ENCODE data around the gene UBTD1.
A peak's percentile ranks its signal among the peaks of the same experiment; 100 is the strongest.

The UBTD1 gene

DNA sequence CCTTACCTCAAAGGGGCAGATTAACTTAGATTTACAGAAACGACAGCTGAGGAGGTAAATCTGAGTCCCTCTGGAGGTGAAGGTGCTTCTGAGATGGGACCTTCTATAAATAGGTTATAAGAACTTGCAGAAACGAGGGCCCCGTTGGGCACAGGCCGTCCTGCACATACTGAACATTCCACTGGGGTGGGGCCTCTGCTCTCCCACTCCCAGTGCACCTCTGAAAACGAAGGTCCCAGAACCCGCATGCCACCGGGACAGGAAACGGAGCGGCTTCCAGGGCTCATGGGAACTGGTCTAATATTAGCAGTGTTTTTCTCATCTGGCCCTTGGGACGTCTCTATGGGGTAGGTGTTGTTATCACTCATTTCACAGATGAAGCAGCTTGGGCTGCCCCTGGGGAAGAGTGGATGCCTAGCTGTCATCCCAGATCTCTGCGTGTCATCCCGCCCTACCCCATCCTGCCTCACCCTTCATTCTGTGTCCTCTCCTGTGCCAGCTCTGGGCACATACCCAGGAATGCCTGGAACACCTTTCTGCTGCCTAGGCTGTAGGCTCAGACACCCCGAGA lies 110.4 kb downstream of the UBTD1 start:
- Histone ChIP-seq H3K23ac (ENCODE audit: low read length) (no peak overlapping the region), H3K36me3 (ENCODE audit: control insufficient read depth in 1 of 2, insufficient read depth in 2 of 2, low read length in 2 of 2) (no peaks in the 10 kb centered on the region), H3K4me3 (ENCODE audit: low read depth, low read length) (no peak overlapping the region), H2BK120ac (ENCODE audit: insufficient read depth, low read length, poor library complexity) (no peak overlapping the region), H3K4me2 (ENCODE audit: low read length) (no peak overlapping the region), H3K9me3 (ENCODE audit: insufficient read depth, low read depth, low read length) (no peaks in the 10 kb centered on the region), H4K8ac (ENCODE audit: low read depth, low read length) (no peak overlapping the region), H2BK5ac (ENCODE audit: low read depth, low read length, poor library complexity) (no peak overlapping the region), H3K27ac (ENCODE audit: low read depth, low read length) (no peak overlapping the region), H4K12ac (ENCODE audit: low read depth, low read length) (no peak overlapping the region), H4K91ac (ENCODE audit: low read depth, low read length) (no peak overlapping the region), H3K79me1 (ENCODE audit: low read length) (no peaks in the 10 kb centered on the region), H3K9ac (ENCODE audit: low read length) (no peak overlapping the region), H2BK12ac (ENCODE audit: low read length) (no peak overlapping the region), H3K4ac (ENCODE audit: low read depth, low read length) (no peak overlapping the region), H2AFZ (ENCODE audit: insufficient read depth, low read length, poor library complexity) (no peak overlapping the region), H3K4me1 (ENCODE audit: control insufficient read depth in 1 of 2, insufficient read depth in 2 of 2, low read length in 2 of 2) (no peaks in the 10 kb centered on the region), H2AK5ac (ENCODE audit: low read length) (no peak overlapping the region), H3K14ac (ENCODE audit: low read length) (no peak overlapping the region), H3K27me3 (ENCODE audit: insufficient read depth, low read length) (no peaks in the 10 kb centered on the region), H3K79me2 (ENCODE audit: control insufficient read depth, insufficient read depth, low read length, poor library complexity) (no peaks in the 10 kb centered on the region), H3K18ac (ENCODE audit: low read length) (no peak overlapping the region)
- no CpG with 5 or more reads among the region's 13 CpGs for WGBS (ENCODE audit: extremely low coverage, insufficient coverage, insufficient read length)
- no peak for DNase-seq

DNA sequence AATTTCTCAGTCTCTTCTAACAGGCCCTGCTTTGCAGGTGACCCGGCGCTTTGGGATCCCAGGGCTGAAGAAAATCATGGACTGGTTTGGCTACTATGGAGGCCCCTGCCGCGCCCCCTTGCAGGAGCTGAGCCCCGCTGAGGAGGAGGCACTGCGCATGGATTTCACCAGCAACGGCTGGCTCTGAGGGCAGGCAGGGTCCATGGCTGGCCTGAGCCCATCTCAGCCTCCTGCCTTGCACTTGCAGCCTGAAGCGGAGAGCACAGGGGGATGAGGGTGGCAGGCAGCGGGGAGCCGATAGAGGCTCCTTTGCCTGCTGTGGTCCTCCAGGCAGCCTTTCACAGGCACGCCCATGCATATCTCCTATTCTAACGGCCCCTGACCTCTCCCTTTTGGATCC lies 112.7 kb downstream of the UBTD1 start:
- Histone ChIP-seq H3K23ac (ENCODE audit: low read length) (no peak overlapping the region), H4K91ac (ENCODE audit: low read depth, low read length) (no peak overlapping the region), H3K4me3 (ENCODE audit: low read depth, low read length) (no peak overlapping the region), H3K79me2 (ENCODE audit: control insufficient read depth, insufficient read depth, low read length, poor library complexity) (no peaks in the 10 kb centered on the region), H2BK12ac (ENCODE audit: low read length) (no peak overlapping the region), H3K9ac (ENCODE audit: low read length) (no peak overlapping the region), H3K27ac (ENCODE audit: low read depth, low read length) (no peak overlapping the region), H4K8ac (ENCODE audit: low read depth, low read length) (no peak overlapping the region), H2AK5ac (ENCODE audit: low read length) (no peak overlapping the region), H3K18ac (ENCODE audit: low read length) (no peak overlapping the region), H3K79me1 (ENCODE audit: low read length) (no peaks in the 10 kb centered on the region), H2BK120ac (ENCODE audit: insufficient read depth, low read length, poor library complexity) (no peak overlapping the region), H3K36me3 (ENCODE audit: control insufficient read depth in 1 of 2, insufficient read depth in 2 of 2, low read length in 2 of 2) (no peaks in the 10 kb centered on the region), H3K4me1 (ENCODE audit: control insufficient read depth in 1 of 2, insufficient read depth in 2 of 2, low read length in 2 of 2) (no peaks in the 10 kb centered on the region), H4K12ac (ENCODE audit: low read depth, low read length) (no peak overlapping the region), H3K27me3 (ENCODE audit: insufficient read depth, low read length) (no peaks in the 10 kb centered on the region), H3K14ac (ENCODE audit: low read length) (no peak overlapping the region), H2BK5ac (ENCODE audit: low read depth, low read length, poor library complexity) (no peak overlapping the region), H2AFZ (ENCODE audit: insufficient read depth, low read length, poor library complexity) (no peak overlapping the region), H3K4ac (ENCODE audit: low read depth, low read length) (no peak overlapping the region), H3K9me3 (ENCODE audit: insufficient read depth, low read depth, low read length) (no peaks in the 10 kb centered on the region), H3K4me2 (ENCODE audit: low read length) (no peak overlapping the region)
- DNase-seq = no peak
- WGBS (ENCODE audit: extremely low coverage, insufficient coverage, insufficient read length) = no CpG with 5 or more reads among the region's 12 CpGs

DNA sequence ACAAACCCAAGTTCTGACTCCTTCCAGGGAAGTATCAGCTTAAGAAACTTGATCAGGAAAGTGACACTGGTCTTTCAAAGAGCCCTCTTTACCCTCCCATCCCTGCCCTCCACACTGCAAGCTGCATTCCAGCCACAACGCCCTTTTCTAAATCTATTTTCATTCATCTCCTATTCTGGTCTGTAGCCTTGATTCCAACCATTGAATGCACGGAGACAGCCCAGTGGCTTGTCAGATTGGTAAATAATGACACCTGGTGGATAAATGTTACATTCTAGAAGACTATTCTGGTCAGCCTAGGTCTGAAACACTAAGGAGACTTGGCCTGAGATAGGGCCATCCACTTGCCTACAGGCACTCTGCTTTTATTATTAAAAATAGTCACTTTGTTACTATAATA lies 113.7 kb downstream of the UBTD1 start:
- no peak overlapping the region for H3K9ac ChIP-seq (ENCODE audit: low read length)
- no peak overlapping the region for H2BK5ac ChIP-seq (ENCODE audit: low read depth, low read length, poor library complexity)
- no peaks in the 10 kb centered on the region for H3K79me1 ChIP-seq (ENCODE audit: low read length)
- no peaks in the 10 kb centered on the region for H3K27me3 ChIP-seq (ENCODE audit: insufficient read depth, low read length)
- H3K36me3 ChIP-seq (ENCODE audit: control insufficient read depth in 1 of 2, insufficient read depth in 2 of 2, low read length in 2 of 2) = no peaks in the 10 kb centered on the region
- H2BK12ac ChIP-seq (ENCODE audit: low read length) = no peak overlapping the region
- no peak overlapping the region for H3K23ac ChIP-seq (ENCODE audit: low read length)
- no CpG with 5 or more reads among the region's 2 CpGs for WGBS (ENCODE audit: extremely low coverage, insufficient coverage, insufficient read length)
- H4K91ac ChIP-seq (ENCODE audit: low read depth, low read length) = no peak overlapping the region
- no peak overlapping the region for H4K8ac ChIP-seq (ENCODE audit: low read depth, low read length)
- H2BK120ac ChIP-seq (ENCODE audit: insufficient read depth, low read length, poor library complexity) = no peak overlapping the region
- H3K27ac ChIP-seq (ENCODE audit: low read depth, low read length) = no peak overlapping the region
- H3K18ac ChIP-seq (ENCODE audit: low read length) = no peak overlapping the region
- no peak overlapping the region for H3K4me3 ChIP-seq (ENCODE audit: low read depth, low read length)
- H2AK5ac ChIP-seq (ENCODE audit: low read length) = no peak overlapping the region
- no peak overlapping the region for H3K14ac ChIP-seq (ENCODE audit: low read length)
- peak; percentile 30 to 82 for DNase-seq
- no peaks in the 10 kb centered on the region for H3K79me2 ChIP-seq (ENCODE audit: control insufficient read depth, insufficient read depth, low read length, poor library complexity)
- no peak overlapping the region for H3K4me2 ChIP-seq (ENCODE audit: low read length)
- no peak overlapping the region for H4K12ac ChIP-seq (ENCODE audit: low read depth, low read length)
- H3K4me1 ChIP-seq (ENCODE audit: control insufficient read depth in 1 of 2, insufficient read depth in 2 of 2, low read length in 2 of 2) = no peaks in the 10 kb centered on the region
- H3K9me3 ChIP-seq (ENCODE audit: insufficient read depth, low read depth, low read length) = no peaks in the 10 kb centered on the region
- no peak overlapping the region for H3K4ac ChIP-seq (ENCODE audit: low read depth, low read length)
- no peak overlapping the region for H2AFZ ChIP-seq (ENCODE audit: insufficient read depth, low read length, poor library complexity)

DNA sequence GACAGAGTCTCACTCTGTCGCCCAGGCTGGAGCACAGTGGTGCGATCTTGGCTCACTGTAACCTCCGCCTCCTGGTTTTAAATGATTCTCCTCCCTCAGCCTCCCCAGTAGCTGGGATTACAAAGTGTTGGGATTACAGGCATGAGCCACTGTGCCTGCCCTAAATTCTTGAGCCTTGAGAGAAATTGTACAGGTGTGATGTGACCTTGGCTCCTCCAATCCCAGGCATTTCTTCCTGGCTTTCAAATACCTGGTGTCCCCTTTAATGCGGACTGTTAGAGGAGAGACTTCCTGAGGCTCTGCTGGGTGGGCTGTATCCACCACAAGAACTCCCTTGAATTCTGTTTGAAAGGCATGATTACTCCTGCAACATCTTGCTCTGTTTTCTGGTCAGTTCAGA lies 119.6 kb downstream of the UBTD1 start:
- H2BK5ac ChIP-seq (ENCODE audit: low read depth, low read length, poor library complexity) = no peak overlapping the region
- H4K12ac ChIP-seq (ENCODE audit: low read depth, low read length) = no peak overlapping the region
- H3K18ac ChIP-seq (ENCODE audit: low read length) = no peak overlapping the region
- H3K4me3 ChIP-seq (ENCODE audit: low read depth, low read length) = no peak overlapping the region
- no CpG with 5 or more reads among the region's 4 CpGs for WGBS (ENCODE audit: extremely low coverage, insufficient coverage, insufficient read length)
- no peak overlapping the region for H3K4ac ChIP-seq (ENCODE audit: low read depth, low read length)
- no peak overlapping the region for H2BK12ac ChIP-seq (ENCODE audit: low read length)
- H3K27ac ChIP-seq (ENCODE audit: low read depth, low read length) = no peak overlapping the region
- H3K27me3 ChIP-seq (ENCODE audit: insufficient read depth, low read length) = no peaks in the 10 kb centered on the region
- H2AK5ac ChIP-seq (ENCODE audit: low read length) = no peak overlapping the region
- no peak overlapping the region for H2BK120ac ChIP-seq (ENCODE audit: insufficient read depth, low read length, poor library complexity)
- no peak overlapping the region for H3K14ac ChIP-seq (ENCODE audit: low read length)
- H3K79me2 ChIP-seq (ENCODE audit: control insufficient read depth, insufficient read depth, low read length, poor library complexity) = no peaks in the 10 kb centered on the region
- no peaks in the 10 kb centered on the region for H3K9me3 ChIP-seq (ENCODE audit: insufficient read depth, low read depth, low read length)
- no peak overlapping the region for H3K4me2 ChIP-seq (ENCODE audit: low read length)
- no peak overlapping the region for H4K8ac ChIP-seq (ENCODE audit: low read depth, low read length)
- no peak overlapping the region for H3K9ac ChIP-seq (ENCODE audit: low read length)
- no peak overlapping the region for H4K91ac ChIP-seq (ENCODE audit: low read depth, low read length)
- DNase-seq = no peak
- no peaks in the 10 kb centered on the region for H3K36me3 ChIP-seq (ENCODE audit: control insufficient read depth in 1 of 2, insufficient read depth in 2 of 2, low read length in 2 of 2)
- no peak overlapping the region for H2AFZ ChIP-seq (ENCODE audit: insufficient read depth, low read length, poor library complexity)
- no peaks in the 10 kb centered on the region for H3K4me1 ChIP-seq (ENCODE audit: control insufficient read depth in 1 of 2, insufficient read depth in 2 of 2, low read length in 2 of 2)
- no peaks in the 10 kb centered on the region for H3K79me1 ChIP-seq (ENCODE audit: low read length)
- H3K23ac ChIP-seq (ENCODE audit: low read length) = no peak overlapping the region
